ENCODE data around the gene THSD7A. TPM values are rescaled to one million over a fixed set of nuclear protein-coding genes. Genes with fewer than 3 reads are reported as not detected.

The THSD7A gene
- total RNA-seq, 4 donors from 2014 or later: 3.9 to 12.3 (median 5.9) TPM

DNA sequence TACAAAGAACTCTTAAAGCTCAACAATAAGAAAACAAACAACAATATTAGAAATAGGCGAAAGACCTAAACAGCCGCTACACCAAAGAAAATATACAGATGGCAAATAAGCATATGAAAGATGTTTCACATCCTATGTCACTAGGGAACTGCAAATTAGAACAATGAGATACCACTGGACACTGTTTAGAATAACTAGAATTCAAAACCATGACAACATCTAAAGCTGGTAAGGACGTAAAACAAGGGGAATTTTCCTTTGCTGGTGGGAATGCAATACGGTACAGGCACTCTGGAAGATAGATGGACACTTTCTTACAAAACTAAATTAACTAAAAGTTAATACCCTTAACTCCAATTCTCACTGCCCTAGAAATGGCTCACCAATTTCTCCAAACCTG lies 44.5 kb downstream of the THSD7A start:
- ATAC-seq (ENCODE audit: low FRiP score): no peak
- no peak for DNase-seq (ENCODE audit: low spot score)
- TF ChIP-seq, protein P1, sequence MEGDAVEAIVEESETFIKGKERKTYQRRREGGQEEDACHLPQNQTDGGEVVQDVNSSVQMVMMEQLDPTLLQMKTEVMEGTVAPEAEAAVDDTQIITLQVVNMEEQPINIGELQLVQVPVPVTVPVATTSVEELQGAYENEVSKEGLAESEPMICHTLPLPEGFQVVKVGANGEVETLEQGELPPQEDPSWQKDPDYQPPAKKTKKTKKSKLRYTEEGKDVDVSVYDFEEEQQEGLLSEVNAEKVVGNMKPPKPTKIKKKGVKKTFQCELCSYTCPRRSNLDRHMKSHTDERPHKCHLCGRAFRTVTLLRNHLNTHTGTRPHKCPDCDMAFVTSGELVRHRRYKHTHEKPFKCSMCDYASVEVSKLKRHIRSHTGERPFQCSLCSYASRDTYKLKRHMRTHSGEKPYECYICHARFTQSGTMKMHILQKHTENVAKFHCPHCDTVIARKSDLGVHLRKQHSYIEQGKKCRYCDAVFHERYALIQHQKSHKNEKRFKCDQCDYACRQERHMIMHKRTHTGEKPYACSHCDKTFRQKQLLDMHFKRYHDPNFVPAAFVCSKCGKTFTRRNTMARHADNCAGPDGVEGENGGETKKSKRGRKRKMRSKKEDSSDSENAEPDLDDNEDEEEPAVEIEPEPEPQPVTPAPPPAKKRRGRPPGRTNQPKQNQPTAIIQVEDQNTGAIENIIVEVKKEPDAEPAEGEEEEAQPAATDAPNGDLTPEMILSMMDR (IDR thresholded peaks at IDR 0.05): no peak

DNA sequence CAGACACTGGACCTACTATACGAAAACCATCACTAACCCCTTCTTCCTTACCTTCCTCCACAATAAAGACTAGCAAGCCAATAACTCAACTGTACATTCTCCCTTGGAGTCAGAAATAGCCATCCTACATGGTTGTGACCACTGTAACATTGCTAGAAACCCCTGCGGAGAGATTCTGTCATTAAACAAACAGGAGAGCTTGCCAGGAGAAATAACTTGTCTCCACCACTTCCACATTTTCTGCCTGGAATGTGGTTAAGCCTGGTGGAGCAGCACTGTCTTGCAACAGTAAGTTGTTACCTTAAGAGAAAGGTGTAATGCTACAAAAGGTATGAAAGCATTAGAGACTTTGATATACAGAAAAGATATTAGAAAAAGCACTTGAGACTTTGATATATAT lies 45.8 kb downstream of the THSD7A start:
- TF ChIP-seq, protein P1 (IDR thresholded peaks at IDR 0.05): no peak
- no peak for DNase-seq (ENCODE audit: low spot score)
- no peak for ATAC-seq (ENCODE audit: low FRiP score)

DNA sequence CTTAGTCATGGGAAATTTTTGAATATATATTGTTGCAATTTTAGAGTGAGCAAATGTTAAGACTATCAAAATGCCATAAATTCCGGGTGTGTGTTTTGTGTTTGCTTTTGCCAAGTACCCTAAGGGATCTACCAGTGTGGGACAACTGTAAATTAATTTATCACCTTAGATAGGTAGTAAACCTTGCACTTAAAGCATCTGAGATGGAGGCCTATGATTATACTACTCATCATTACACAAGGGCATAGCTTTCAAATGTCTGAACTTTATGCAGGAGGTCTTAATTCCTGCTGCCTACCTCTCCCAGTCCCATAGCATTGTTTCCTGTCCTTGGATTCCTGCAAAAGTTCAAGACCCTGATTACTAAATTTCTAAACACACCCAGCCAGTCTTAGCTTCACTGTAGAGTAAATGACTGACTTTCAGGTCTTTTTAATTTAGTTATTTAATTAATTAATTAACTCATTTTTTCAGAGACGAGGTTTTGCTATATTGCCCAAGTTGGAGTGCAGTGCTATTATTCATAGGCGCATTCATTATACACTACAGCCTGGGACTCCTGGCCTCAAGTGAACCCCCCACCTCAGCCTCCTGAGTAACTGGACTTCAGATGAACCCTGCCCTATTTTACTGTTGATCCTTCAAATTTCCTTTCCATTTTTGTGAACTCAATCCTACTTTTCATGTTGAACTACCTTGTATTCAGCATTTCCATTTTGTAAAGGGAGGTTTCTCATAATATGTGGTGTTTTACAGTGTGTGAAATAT lies 47.0 kb downstream of the THSD7A start:
- no peak for DNase-seq (ENCODE audit: low spot score)
- TF ChIP-seq, protein P1 (IDR thresholded peaks at IDR 0.05): no peak
- no peak for ATAC-seq (ENCODE audit: low FRiP score)

DNA sequence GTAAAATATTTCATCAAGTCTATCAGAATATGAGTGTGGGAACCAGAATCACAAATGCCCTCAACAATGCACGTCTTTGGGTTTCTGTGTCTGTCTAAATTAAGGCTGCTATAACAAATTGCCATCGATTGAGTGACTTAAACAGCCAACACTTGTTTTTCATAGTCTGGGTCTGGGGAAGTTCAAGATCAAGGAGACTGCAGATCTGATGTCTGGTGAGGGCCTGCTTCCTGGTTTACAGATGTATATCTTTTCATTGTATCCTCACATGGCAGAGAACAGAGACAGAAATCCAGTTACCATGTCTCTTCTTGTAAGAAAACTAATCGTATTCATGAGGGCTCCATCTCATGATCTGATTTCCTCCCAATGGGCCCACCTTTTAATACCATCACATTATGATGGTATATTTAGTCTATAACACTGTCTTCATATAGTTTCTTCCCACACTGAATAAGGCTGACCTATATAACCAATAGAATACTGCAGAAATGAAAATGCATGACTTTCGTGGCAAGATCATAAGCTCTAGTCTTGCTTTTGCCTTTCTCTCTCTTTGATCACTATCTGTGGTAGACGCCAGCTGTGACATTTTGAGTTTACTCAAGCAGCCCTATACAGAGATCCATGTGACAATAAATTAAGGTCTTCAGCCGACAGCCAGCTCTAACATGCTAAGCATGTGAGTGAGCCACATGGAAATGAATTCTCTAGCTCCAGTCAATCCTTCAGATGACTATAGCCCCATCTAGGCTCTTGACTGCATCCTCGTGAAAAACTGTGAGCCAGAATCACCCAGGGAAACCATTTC lies 51.9 kb downstream of the THSD7A start:
- no peak for DNase-seq (ENCODE audit: low spot score)
- ATAC-seq (ENCODE audit: low FRiP score): no peak
- TF ChIP-seq, protein P1 (IDR thresholded peaks at IDR 0.05): no peak

DNA sequence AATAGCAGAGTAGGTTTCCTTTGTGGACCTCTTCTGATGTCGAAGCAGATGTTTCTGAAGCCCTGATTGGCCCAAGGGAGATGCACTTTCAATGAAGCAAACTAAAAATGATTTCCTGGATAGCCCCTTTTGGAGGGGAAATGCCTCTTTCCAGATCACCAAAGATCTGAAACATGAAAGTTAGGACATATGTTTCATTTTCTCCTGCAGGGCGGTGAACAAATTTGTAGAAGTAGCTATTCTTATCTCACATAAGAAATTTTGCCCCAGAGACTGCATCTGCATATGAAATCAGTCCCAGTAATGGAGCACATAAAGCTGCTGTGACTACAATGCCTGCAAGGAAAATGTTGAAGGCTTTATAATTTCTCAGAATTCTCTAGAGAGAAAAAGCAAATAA lies 56.0 kb downstream of the THSD7A start:
- DNase-seq (ENCODE audit: low spot score) (no peak), ATAC-seq (ENCODE audit: low FRiP score) (no peak)
- TF ChIP-seq, protein P1 (IDR thresholded peaks at IDR 0.05): no peak

DNA sequence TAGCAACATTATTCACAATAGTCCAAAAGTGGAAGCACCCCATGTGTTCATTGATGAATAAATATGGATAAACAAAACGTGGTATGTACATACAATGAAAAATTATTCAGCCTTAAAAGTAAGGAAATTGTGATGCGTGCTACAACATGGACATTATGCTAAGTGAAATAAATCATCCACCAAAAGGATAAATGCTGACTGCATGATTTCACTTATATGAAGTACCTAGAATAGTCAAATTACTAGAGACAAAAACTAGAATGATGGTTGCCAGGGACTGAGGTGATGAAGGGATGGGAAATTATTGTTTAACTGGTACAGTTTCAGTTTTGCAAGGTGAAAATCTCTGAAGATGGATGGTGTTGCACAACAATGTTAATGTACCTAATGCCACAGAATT lies 56.6 kb downstream of the THSD7A start:
- ATAC-seq (ENCODE audit: low FRiP score): no peak
- TF ChIP-seq, protein P1 (IDR thresholded peaks at IDR 0.05): no peak

More for the DNA sequence above, 56.6 kb downstream of the THSD7A start:
- DNase-seq (ENCODE audit: low spot score): no peak
